HG03196 (cell line): ENCODE measurements around the gene PRKAA2.
"Not testable (repeated sequence)": the region's sequence is repeated elsewhere in the genome, so short reads cannot be mapped to it uniquely, and the experiment has no call there.

ENCODE experiments used
- ATAC-seq: cut with Tn5 transposase; IDR thresholded peaks from one replicate; pipeline ENCODE4 v1.9.1; 2021; ENCODE audit not compliant: unreplicated experiment

PRKAA2 gene

DNA sequence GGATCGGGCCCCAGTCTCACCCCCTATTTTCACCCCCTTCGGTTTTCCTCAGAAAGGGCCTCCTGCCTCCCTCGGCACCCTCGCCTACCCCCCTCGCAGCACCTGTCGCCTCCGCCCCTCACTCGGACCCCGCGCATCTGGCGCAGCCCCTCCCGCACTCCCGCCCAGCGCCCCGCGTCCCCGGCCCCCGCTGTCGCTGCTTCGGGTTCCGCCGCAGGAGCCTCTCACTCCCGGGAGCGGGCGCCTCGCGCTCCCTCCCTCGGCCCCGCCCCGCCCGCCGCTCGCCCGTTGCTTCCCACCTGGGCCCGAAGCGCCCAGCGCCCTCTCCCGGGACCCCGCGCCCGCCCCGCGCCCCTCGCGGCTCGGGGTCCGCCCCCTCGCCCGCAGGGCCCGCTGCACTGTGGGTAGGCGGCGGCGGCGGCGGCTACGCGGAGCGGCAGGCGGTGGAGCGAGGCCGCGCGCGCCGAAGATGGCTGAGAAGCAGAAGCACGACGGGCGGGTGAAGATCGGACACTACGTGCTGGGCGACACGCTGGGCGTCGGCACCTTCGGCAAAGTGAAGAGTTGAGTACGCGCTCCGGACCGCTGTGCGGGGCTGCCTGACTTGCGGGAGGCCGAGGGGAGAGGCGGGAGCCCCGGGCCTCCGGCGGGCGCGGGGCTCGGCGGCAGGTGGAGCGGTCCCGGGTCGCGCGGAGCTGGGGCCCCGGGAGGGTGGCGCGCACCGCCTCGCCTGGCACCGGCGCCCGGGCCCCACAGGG, at the start of gene PRKAA2:
Gene PRKAA2 (plus strand): TSS at position 396 of the 758 bp plus-strand sequence. CDS start 74 bp downstream, at position 470.
- no peak for ATAC-seq

DNA sequence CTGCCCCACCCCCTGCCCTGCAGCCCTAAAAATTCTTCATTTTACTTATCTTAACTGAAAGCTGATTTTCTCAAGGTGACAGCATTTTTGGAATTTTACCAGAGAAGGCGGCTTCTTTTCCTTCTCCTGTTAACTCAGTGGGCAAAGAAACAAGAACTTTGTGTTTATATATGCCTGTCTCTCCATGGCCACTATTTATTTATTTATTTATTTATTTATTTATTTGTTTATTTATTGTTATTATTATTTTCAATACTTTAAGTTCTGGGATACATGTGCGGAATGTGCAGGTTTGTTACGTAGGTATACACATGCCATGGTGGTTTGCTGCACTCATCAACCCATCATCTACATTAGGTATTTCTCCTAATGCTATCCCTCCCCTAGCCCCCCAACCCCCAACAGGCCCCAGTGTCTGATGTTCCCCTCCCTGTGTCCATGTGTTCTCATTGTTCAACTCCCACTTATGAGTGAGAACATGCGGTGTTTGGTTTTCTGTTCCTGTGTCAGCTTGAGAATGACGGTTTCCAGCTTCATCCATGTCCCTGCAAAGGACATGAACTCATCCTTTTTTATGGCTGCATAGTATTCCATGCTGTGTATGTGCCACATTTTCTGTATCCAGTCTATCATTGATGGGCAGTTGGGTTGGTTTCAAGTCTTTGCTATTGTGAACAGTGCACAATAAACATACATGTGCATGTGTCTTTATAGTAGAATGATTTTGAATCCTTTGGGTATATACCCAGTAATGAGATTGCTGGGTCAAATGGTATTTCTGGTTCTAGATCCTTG, 49.5 kb upstream of the PRKAA2 start:
- ATAC-seq = not testable (repeated sequence)

DNA sequence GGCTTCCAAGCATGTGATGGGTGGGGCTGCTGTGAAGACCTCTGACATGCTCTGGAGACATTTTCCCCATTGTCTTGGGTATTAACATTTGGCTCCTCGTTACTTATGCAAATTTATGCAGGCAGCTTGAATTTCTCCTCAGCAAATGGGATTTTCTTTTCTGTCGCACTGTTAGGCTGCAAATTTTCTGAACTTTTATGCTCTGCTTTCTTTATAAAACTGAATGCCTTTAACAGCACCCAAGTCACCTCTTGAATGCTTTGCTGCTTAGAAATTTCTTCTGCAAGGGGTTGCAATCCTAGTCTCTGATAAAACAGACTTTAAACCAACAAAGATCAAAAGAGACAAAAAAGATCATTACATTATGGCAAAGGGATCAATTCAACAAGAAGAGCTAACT, 35.0 kb upstream of the PRKAA2 start:
- ATAC-seq = not testable (repeated sequence)

DNA sequence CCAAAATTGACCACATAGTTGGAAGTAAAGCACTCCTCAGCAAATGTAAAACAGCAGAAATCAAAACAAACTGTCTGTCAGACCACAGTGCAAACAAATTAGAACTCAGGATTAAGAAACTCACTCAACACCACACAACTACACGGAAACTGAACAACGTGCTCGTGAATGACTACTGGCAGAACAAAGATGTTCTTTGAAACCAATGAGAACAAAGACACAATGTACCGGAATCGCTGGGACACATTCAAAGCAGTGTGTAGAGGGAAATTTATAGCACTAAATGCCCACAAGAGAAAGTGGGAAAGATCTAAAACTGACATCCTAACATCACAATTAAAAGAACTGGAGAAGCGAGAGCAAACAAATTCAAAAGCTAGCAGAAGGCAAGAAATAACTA, 34.3 kb upstream of the PRKAA2 start:
- ATAC-seq = not testable (repeated sequence)

DNA sequence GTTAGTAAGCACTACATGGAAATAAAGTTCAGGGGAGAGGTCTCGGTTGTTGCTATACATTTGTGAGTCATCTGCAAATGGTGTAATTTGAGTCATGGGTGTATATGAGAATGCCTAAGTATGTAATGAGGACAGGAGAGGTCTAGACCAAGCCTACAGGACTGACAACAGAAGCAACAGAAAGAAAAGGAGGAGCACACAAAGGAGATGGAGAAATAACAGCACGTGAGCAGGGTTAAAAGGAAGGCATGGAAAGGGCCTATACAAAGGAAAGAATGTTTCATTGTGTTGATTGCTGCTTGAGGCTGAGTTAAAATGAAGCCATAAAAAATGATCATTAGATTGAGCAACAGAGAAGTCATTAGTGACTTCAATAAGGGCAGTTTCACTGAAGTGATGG, 28.0 kb upstream of the PRKAA2 start:
- no peak for ATAC-seq

DNA sequence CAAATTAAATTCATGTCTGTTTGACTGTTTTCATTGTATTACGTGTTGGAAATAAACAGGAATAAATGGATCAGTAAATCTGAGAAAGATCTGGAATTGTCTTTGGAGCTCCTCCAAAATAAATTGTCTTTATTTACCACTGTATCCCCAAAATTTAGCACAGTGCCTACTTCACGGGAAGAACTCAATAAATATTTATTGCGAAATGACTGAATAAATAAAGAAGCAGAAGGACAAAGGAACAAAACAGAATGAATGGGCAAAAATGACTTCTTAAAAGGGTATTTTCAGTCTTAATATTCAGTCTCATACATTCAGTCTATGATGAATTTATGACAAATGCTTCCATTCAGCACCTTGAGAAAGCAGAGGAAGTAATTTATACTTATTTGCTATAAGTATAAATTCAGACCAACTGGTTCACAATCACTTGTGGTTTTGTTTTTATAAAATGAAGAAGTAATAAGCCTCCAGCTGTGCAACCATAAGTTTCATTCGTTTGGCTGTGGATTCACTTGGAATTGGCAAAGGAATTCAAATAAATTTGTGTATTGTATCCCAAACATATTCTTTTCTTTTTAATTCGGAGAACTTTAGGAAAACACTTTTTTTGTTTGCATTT, 19.2 kb upstream of the PRKAA2 start:
- ATAC-seq = no peak

DNA sequence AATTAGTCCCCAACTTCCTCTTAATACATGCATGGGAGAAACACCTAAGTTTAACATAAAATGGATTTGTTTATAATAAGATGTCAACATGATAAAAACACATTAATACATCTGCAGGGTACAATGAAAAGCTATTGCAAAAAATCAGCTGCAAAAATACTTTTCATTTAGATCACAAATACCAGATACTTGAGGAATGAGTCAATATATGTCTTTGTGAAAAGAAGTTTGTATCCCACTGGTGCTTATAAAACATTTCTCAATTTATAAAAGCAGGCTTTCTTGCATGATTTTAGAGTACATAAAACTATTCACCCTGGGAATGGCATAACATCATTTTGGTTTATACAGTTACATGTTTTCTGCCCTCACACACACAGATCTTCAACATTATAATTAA, 18.6 kb upstream of the PRKAA2 start:
- no peak for ATAC-seq

DNA sequence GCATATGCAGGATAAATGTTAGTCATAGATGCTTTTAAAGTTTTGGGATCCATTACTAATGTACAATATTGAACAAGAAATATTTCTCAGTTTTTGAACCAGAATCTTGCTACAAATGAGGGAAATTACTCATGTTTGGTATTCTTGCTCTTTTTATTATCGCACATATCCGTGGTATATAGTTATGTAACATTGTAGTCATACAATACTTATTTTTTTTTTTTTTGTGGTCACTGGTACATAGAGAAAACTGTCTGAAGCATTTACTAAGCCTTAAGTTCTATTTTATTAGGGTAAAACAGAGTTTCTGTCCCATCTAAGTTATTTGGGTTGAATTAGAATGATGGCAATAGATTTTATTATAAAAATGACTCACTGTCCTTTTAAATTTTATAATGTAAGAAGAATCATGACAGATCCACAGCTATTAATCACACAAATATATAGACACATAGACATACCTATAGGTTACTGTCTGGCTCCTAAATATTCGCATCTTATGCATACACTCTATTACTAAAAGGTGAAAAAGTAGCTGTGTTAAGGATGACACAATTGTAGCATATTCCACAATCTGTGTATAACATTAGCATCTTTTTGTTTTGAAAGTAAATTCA, 18.0 kb upstream of the PRKAA2 start:
- ATAC-seq = no peak

DNA sequence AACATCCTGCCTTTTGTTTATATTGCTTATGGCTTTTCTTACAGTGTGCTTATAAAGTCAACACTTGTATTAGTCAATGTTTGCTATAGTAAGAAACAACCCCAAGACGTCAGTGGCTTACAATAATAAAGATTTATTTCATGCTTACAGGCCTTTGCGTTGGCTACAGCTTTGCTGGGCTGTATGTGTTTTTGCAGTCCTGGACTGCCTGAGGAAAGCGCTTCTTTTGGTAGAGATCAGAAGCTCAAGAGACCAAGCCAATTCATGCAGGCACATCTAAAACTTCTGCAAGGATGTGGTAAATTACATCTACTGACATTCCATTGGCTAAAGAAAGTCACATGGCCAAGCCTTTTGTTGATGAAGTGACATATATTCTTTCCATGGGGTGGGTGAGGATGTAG, 17.5 kb upstream of the PRKAA2 start:
- ATAC-seq = no peak

DNA sequence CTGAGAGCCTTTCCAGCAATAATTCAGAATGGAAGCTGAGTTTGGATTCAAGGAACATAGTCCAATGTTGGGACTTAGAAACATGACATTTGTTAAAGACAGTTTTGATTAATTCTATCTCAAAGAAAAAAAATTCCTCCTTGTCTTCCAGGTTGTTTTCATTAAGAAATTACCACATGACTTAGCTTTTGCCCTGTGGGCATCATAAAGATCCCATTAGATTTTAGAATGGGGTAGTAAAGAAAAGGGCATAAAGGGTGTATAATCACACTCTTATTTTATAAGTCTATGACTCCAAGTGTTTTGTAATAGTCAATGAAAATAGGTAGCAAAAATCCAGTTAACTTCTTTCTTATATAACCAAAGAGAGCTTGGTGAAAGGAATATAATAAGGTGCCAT, 14.3 kb upstream of the PRKAA2 start:
- no peak for ATAC-seq

DNA sequence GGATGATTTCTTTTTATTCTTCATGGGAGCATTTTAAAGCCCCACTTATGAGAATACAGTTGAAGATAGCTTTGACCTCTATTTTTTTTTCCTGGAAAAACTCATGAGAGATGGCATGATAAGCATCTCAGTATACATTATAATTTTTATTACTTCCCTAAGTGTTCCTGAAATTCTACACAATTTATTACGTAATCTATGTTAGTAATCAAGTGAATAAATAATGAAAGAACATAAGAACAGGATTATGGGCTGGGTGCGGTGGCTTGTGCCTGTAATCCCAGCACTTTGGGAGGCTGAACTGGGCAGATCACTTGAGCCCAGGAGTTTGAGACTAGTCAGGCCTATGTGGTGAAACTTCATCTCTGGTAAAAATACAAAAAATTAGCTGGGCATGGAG, 13.2 kb upstream of the PRKAA2 start:
- no peak for ATAC-seq

DNA sequence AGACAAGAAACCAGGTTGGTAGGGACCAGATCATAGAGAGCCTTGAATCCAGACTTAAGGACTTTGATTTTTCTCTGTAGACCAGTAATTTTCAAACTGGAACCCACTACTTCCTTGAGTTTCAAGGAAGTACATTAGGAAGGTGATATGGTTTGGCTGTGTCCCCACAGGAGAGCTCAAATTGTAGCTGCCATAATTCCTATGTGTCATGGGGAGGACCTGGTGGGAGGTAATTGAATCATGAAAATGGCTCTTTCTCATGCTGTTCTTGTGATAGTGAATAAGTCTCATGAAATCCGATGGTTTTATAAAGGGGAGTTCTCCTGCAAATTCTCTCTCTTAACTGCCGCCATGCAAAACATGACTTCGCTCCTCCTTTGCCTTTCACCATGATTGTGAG, 10.1 kb upstream of the PRKAA2 start:
- ATAC-seq = no peak

DNA sequence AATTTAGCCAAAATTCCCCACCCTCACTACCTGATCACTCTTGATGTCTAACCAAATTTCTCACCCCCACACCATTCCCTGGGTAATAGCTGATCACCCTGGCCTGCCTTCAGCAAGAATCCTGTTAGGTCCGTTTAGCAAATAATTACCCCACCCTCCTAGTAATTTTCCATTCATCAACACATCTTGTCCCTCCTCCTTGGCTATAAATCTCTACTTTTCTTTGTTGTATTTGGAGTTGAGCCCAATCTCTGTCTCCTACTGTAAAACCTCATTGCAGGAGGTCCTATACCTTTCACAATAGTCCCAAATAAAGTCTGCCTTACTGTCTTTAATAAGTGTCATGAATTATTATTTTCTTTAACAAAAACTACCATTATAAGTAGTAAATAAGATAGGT, 6.9 kb upstream of the PRKAA2 start:
- no peak for ATAC-seq

DNA sequence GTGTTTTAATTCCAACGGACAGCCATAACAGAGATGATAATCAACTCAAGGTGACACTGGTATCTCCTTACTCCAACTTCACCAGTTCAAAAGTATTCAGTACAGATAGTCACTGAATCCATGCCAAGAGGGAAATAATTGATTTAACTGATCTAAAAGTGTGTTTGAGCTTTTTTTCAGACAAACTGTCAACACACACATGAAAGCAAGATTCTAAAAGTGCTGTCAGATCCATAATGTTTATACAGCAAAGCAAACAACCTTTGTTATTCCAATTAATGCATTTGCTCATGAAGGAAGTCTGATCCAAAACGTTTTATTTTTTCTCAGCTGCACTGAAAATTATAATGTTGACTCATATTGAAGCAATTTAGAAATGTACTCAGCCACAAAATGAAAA, 5.9 kb upstream of the PRKAA2 start:
- no peak for ATAC-seq

DNA sequence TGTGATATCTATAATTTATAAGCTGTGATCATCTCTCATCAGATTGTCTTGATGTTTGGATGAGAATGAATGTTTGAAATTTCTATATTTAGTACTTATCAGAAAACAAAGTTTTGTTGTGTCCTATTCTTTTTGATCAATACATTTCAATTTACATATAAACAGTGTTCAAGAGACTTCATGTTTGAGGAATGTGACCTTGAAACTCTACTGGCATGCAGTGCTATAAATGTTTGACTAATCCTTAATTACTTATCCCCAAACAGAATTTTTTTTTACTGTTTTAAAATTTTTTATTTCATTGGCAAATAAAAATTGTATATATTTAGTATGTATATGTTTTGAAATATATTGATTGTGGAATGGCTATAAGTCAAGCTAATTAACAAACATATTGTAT, 1.5 kb upstream of the PRKAA2 start:
- no peak for ATAC-seq

DNA sequence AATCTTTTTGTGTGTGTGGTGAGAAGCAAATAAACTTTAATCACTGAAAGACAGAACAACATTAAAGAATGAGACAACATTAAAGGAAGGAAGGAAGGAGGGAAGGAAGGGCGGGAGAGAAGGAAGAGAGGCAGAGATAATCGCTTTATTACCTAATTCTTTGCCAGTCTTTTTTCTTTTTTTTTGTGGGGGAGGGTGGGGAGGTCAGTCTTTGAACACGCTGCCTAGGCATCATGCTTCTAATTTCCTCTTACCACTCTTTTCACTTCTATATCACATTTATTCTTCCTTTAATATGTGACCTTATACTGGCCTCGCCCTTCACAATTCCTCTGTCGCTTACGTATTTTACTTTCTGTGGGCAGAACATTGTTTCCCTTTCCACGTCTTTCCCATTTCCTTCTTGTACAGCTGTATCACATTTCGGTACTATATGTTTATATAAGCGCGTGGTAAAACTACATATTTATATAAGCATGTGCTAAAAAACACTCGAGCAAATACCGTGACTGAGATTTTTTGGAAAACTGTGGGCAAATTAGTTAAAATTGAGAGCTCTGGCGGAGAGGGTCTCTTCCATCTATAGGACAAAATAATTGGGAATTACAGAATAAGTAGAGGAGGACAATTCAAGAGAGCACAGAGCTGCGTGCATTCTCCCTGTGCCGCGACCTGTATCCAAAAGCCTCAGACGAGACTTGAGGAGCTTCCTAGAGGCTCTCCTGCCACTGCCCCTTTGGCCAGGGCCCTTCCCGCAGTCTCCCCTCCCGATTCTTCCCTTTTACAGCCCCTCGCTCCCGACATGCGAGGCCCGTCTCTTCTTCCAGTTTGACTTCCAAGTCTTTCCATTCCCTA, 823 bp upstream of the PRKAA2 start:
- ATAC-seq = no peak

DNA sequence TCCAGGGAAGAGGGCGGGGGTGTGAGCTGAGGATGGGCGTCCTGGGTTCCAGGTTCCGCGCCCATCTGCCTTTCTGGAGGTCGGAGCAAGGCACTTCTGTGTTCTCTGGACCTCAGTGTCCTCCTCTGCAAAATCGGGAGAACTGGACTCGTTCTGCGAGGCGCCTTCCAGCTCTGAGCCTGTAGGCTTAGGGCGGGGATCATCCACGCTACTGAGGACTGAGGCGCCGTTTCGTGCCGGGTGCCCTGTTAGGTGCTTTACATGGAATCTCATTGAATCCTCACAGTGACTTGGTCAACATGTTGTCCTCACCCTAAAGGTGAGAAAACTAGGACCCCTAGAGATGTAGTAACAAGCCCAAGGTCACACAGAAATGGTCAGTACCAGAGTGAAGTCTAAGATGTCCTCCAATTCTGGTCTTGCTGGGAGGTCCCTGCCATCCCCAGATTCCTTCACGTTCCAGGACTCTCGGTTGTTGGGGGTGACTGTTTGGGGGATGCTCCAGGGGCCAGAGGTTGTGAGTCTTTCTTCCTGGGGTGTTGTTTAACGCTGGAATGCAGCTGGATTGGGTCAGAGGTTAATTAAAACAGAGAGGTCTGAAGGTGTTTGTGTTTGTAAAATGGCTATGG, 677 bp downstream of the PRKAA2 start:
- no peak for ATAC-seq

DNA sequence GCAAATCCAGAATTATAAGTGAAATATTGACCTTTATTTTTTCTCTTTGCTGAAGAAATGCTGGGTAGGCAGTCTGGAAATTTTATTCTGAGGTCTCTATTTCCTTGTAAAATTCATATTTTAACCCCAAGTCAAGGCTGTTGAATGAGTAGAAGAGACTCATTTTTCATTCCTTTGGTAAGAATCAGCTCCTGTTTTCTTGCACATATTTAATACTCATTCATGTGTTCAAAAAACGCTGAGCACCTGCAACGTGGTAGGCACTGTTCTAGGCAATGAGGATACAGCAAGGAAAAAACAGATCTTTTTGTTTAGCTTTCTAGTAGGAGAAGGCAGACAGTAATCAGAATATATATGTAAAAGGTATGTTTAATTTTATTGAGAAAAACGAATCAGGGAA, 1.5 kb downstream of the PRKAA2 start:
- ATAC-seq = no peak

DNA sequence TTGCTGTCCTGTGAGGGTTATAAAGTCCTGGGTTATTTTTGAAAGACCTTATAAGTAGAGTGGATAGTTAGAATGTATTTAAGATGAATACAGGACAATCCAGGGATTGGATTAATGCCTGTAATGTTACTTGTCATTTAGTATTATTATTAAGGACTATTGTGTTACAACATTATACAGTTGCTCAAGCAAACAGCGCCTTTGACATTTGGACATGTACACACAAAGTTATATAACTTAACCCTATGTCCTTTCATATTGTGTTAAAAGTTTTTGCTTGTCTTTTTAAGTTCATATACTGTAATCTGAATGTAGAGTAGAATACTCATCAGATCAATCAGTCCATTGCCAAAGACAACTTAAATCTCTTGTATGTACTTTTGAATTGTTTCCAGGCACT, 2.0 kb downstream of the PRKAA2 start:
- no peak for ATAC-seq

DNA sequence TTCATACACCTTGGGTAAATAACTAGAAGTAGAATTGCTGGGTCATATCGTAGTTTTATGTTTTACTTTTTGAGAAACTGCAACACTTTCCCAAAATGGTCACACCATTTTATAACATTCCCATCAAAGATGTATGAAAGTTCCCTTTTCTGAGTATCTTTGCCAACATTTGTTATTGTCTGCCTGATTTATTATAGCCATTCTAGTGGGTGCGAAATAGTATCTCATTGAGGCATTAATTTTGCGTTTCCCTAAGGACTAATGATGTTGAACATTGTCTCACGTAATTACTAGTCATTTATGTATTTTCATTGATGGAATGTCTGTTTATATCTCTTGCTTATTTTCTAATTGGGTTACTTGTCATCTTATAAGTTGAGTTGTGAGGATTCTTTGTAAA, 3.4 kb downstream of the PRKAA2 start:
- ATAC-seq = no peak
